HL-60 (cell line): ENCODE measurements around the gene ABHD13.

Source experiments
- GABPA ChIP-seq: IDR thresholded peaks from 2 replicates; pipeline ENCODE4 v1.6.1; 2012; ENCODE audit warnings: low read depth
- POLR2AphosphoS5 ChIP-seq: IDR thresholded peaks from 2 replicates; pipeline ENCODE4 v1.6.1; 2012; ENCODE audit warnings: low read depth
- SPI1 ChIP-seq: IDR thresholded peaks from 2 replicates; pipeline ENCODE4 v1.6.1; 2012; ENCODE audit warnings: low read depth, mild to moderate bottlenecking, borderline replicate concordance
- TF ChIP-seq, protein P1 (sequence below): IDR thresholded peaks from one replicate; pipeline ENCODE4 v1.5.1; 2011; ENCODE audit warnings: low read length, control low read depth, inconsistent platforms; ENCODE audit not compliant: insufficient read depth
- TF ChIP-seq, protein P2 (sequence below): IDR thresholded peaks from 2 replicates; pipeline ENCODE4 v1.6.1; 2012; ENCODE audit warnings: low read depth; ENCODE audit not compliant: insufficient replicate concordance

DNA sequence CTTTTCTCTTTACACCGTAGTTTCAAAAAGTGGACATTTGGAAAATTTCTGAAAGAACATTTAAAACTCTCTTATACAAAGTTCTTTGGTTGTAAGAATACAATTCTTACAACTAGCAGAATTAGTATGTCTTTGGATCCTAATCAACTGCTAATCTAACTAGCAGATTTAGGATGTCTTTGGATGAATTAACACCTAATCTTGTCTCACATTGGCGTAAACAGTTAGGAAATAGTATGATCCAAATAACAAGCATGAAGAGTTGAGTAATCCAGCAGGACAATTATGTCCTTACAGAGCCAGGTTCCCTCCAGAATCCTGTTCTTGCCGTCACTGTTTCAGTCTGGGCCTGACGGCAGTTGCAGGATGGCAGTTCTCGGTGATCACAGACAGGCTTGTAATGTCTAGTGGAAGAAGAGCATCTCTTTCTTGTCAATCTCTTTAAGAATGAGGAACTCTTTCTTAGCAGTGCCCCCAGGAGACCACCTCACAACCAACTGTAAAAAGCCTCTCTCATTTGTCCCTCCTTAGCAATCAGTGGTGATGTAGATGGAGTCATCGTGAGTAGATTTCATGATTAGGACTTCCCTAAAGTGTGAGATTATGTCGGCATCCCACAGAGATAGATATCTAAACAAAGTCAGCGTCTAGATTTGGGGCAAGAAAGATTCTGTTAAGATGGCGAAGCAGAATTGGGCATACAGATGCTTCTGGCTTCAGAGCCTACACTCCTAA, 45.6 kb downstream of the ABHD13 start:
- TF ChIP-seq GABPA (no peak), POLR2AphosphoS5 (no peak), SPI1 (peak; percentile 35; the same call in 1 of the 2 replicates)
- TF ChIP-seq, protein P1, sequence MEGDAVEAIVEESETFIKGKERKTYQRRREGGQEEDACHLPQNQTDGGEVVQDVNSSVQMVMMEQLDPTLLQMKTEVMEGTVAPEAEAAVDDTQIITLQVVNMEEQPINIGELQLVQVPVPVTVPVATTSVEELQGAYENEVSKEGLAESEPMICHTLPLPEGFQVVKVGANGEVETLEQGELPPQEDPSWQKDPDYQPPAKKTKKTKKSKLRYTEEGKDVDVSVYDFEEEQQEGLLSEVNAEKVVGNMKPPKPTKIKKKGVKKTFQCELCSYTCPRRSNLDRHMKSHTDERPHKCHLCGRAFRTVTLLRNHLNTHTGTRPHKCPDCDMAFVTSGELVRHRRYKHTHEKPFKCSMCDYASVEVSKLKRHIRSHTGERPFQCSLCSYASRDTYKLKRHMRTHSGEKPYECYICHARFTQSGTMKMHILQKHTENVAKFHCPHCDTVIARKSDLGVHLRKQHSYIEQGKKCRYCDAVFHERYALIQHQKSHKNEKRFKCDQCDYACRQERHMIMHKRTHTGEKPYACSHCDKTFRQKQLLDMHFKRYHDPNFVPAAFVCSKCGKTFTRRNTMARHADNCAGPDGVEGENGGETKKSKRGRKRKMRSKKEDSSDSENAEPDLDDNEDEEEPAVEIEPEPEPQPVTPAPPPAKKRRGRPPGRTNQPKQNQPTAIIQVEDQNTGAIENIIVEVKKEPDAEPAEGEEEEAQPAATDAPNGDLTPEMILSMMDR = no peak
- TF ChIP-seq, protein P2, sequence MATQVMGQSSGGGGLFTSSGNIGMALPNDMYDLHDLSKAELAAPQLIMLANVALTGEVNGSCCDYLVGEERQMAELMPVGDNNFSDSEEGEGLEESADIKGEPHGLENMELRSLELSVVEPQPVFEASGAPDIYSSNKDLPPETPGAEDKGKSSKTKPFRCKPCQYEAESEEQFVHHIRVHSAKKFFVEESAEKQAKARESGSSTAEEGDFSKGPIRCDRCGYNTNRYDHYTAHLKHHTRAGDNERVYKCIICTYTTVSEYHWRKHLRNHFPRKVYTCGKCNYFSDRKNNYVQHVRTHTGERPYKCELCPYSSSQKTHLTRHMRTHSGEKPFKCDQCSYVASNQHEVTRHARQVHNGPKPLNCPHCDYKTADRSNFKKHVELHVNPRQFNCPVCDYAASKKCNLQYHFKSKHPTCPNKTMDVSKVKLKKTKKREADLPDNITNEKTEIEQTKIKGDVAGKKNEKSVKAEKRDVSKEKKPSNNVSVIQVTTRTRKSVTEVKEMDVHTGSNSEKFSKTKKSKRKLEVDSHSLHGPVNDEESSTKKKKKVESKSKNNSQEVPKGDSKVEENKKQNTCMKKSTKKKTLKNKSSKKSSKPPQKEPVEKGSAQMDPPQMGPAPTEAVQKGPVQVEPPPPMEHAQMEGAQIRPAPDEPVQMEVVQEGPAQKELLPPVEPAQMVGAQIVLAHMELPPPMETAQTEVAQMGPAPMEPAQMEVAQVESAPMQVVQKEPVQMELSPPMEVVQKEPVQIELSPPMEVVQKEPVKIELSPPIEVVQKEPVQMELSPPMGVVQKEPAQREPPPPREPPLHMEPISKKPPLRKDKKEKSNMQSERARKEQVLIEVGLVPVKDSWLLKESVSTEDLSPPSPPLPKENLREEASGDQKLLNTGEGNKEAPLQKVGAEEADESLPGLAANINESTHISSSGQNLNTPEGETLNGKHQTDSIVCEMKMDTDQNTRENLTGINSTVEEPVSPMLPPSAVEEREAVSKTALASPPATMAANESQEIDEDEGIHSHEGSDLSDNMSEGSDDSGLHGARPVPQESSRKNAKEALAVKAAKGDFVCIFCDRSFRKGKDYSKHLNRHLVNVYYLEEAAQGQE = no peak
